HG03095 (cell line): ENCODE measurements around the gene GNA12.
"Not testable (repeated sequence)": the region's sequence is repeated elsewhere in the genome, so short reads cannot be mapped to it uniquely, and the experiment has no call there.

Experiments used
- ATAC-seq: cut with Tn5 transposase; IDR thresholded peaks from one replicate; pipeline ENCODE4 v1.9.1; 2021; ENCODE audit warnings: moderate library complexity; ENCODE audit not compliant: unreplicated experiment

The GNA12 gene

DNA sequence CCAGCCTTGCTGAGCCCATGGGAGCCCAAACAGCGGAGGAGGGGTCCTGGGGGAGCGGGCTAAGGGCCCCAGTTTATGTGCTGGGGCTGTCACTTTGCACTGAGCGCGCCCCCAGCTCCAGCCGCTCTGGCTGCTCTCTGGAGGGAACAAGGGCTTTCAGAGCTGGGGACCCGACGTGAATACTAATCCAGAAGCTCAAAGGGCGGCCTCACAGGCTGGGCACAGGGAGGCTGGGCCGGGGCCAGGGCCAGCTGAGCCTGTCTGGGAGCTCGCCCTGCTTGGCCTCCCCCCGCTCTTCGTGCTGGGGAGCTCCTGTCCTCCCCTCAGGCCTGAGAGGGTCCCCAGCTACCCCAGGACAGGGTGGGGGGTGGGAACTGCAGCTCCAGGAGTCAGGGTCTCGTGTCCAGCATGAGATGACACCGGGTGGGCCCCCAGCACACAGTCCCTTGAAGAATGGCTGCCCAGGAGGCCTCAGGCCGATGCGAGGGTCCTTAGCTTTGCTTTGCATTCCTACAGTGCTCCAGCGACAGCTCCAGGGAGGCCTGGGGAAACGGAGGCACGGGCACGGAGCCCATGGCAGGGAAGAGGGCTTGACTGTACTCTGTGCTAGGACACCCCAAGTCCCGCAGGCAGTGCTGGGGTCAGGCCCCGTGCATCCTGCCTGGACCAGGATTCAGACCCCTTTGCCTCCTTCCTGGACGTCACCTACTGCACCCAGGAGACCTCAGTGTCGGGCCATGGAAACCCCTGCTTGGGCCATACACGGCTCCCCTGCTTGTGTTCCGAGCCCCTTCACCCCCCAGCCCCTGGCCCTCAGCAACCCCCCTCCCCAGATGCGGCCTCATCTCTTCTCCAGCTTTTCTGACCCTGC, 161.9 kb downstream of the GNA12 start:
- no peak for ATAC-seq

- ATAC-seq: no peak
Observed at GRCh38 chr7:2680792-2681490, 163.2 kb downstream of the GNA12 start.

GRCh38 chr7:2680256-2680655, 163.9 kb downstream of the GNA12 start:
- no peak for ATAC-seq

- ATAC-seq: not testable (repeated sequence)
Observed at GRCh38 chr7:2679135-2680127, 164.7 kb downstream of the GNA12 start.

GRCh38 chr7:2678454-2678853, 165.7 kb downstream of the GNA12 start:
- ATAC-seq: not testable (repeated sequence)
